ENCODE results near the gene ZXDC. TPM values are rescaled to one million over a fixed set of nuclear protein-coding genes. Genes with fewer than 3 reads are reported as not detected.
A peak's percentile ranks its signal among the peaks of the same experiment; 100 is the strongest.

ZXDC gene
- total RNA-seq, 1 experiment from 2014 or later = 28.3 TPM

DNA sequence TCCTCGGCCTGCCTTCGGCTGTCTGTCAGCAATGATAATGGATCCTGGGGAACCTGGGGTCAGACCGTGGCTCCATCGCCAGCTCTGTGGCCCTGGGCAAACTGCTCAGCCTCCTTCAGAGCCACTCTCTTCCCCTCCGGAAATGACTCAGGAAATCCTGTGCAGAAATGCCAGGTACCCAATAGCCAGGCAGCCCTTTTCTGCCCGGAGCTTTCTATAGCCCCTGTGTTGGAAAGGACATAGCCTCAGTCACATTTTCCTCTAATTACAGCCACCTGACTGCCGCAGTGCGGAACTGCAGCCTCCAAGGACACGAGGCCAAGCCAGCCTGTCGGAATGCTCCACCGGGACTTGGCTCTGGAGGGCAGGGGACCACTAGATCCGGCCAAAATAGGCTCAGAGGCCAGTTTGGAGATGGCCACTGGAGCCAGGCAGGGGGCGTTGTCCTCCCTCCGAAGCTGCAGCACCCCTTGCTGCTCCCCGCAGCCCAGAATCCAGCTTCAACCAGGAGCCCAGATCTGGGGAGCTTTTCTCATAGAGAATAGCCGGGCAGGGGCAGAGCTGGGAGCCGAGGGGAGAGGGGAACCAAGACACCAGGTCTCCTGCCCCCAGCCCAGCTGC is 11.6 kb upstream of the ZXDC start:
- no peak overlapping the region for H2BK20ac ChIP-seq (ENCODE audit: low read depth, low read length, poor library complexity, severe bottlenecking)
- Mint-ChIP-seq H3K27me3 (ENCODE audit: low read depth) (peaks cover 5% of the 10 kb centered on the region), H3K36me3 (ENCODE audit: insufficient read depth in 1 of 3, low read depth in 3 of 3) (no peaks in the 10 kb centered on the region), H3K9me3 (no peaks in the 10 kb centered on the region; a peak in 1 of 5 replicates), H3K4me3 (no peak overlapping the region; a peak in 1 of 5 replicates), H3K27ac (no peak overlapping the region; a peak in 1 of 7 replicates), H3K4me1 (peaks cover 32 to 44% of the 10 kb centered on the region in 2 experiments)
- no peak overlapping the region for H3T11ph ChIP-seq (ENCODE audit: low read length)
- no peaks in the 10 kb centered on the region for H3K79me1 ChIP-seq (ENCODE audit: insufficient read depth, low read depth, low read length, poor library complexity, severe bottlenecking)
- H3K9me3 ChIP-seq (ENCODE audit: control insufficient read depth, low read depth, low read length) = no peaks in the 10 kb centered on the region
- no peaks in the 10 kb centered on the region for H3K79me2 ChIP-seq (ENCODE audit: insufficient read depth, low read length)
- H3K23me2 ChIP-seq (ENCODE audit: insufficient read length, low read depth, low read length, poor library complexity, severe bottlenecking) = no peaks in the 10 kb centered on the region
- H3K9ac ChIP-seq (ENCODE audit: extremely low read depth, insufficient read length, low read length) = no peak overlapping the region
- peaks cover 8% of the 10 kb centered on the region; the same call in 1 of the 2 replicates for H3K4me1 ChIP-seq (ENCODE audit: insufficient read depth, low read length)
- H3K4me2 ChIP-seq (ENCODE audit: insufficient read depth, insufficient read length, low read length) = no peak overlapping the region
- H3K56ac ChIP-seq (ENCODE audit: insufficient read length, low read depth, low read length) = no peak overlapping the region
- no peak overlapping the region for H2BK15ac ChIP-seq (ENCODE audit: low read depth, low read length)
- H2BK5ac ChIP-seq (ENCODE audit: insufficient read length, low read length) = no peak overlapping the region
- H4K8ac ChIP-seq (replicated peaks; ENCODE audit: insufficient read length, low read depth, low read length) = no peak overlapping the region
- no peak overlapping the region for H2AK5ac ChIP-seq (ENCODE audit: insufficient read length, low read length)
- H4K5ac ChIP-seq (ENCODE audit: insufficient read length, low read depth, low read length) = no peak overlapping the region
- H3K27ac ChIP-seq (ENCODE audit: insufficient read length, low read depth, low read length) = no peak overlapping the region
- no peaks in the 10 kb centered on the region for H3K27me3 ChIP-seq (ENCODE audit: insufficient read depth, low read length)
- no CpG with 5 or more reads among the region's 17 CpGs for WGBS (ENCODE audit: extremely low coverage, insufficient read length, low lambda C conversion rate)
- no peak overlapping the region for H3K18ac ChIP-seq (ENCODE audit: insufficient read length, low read depth, low read length)
- H2BK120ac ChIP-seq (ENCODE audit: low read depth, low read length, poor library complexity, severe bottlenecking) = no peak overlapping the region
- H3K4ac ChIP-seq (ENCODE audit: low read depth, low read length) = no peak overlapping the region
- H3K23ac ChIP-seq (ENCODE audit: insufficient read length, low read depth, low read length) = no peak overlapping the region
- no peak overlapping the region for H4K91ac ChIP-seq (ENCODE audit: insufficient read length, low read depth, low read length)
- no peaks in the 10 kb centered on the region for H4K20me1 ChIP-seq (ENCODE audit: control insufficient read depth, insufficient read depth, insufficient read length)
- H2AFZ ChIP-seq (ENCODE audit: low read length) = no peak overlapping the region
- H3K14ac ChIP-seq (ENCODE audit: insufficient read depth, low read length) = no peak overlapping the region
- TF ChIP-seq, protein P1, sequence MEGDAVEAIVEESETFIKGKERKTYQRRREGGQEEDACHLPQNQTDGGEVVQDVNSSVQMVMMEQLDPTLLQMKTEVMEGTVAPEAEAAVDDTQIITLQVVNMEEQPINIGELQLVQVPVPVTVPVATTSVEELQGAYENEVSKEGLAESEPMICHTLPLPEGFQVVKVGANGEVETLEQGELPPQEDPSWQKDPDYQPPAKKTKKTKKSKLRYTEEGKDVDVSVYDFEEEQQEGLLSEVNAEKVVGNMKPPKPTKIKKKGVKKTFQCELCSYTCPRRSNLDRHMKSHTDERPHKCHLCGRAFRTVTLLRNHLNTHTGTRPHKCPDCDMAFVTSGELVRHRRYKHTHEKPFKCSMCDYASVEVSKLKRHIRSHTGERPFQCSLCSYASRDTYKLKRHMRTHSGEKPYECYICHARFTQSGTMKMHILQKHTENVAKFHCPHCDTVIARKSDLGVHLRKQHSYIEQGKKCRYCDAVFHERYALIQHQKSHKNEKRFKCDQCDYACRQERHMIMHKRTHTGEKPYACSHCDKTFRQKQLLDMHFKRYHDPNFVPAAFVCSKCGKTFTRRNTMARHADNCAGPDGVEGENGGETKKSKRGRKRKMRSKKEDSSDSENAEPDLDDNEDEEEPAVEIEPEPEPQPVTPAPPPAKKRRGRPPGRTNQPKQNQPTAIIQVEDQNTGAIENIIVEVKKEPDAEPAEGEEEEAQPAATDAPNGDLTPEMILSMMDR (conservative IDR thresholded peaks at IDR 0.05) = peak; percentile 53
- H2BK12ac ChIP-seq (ENCODE audit: insufficient read length, low read depth, low read length) = no peak overlapping the region
- peak; percentile 76 for DNase-seq
